B cell (primary cell): ENCODE data around the gene RBM45. TPM values are rescaled to one million over a fixed set of nuclear protein-coding genes. Genes with fewer than 3 reads are reported as not detected.

ENCODE experiments used
- ATAC-seq: fragments of 200-7000 bp; cut with Tn5 transposase; one replicate; pipeline ENCODE4 v1.10.0; 2021; ENCODE audit warnings: low read depth, mild to moderate bottlenecking, moderate number of reproducible peaks, moderate library complexity
- CTCF ChIA-PET: fragments of 350-600 bp; sonication (Branson Sonifier 250); formaldehyde crosslinking; loops from one replicate; lab custom pipeline; 2021; ENCODE audit warnings: antibody characterized with exemption, inconsistent platforms; lab: Charles Lee
- POLR2A ChIA-PET: fragments of 350-600 bp; sonication (Branson Sonifier 250); formaldehyde crosslinking; loops from one replicate; lab custom pipeline; 2021; ENCODE audit warnings: antibody characterized with exemption; lab: Charles Lee
- DNase-seq: peaks from one replicate; pipeline ENCODE4 v3.0.0; 2013
- H2AFZ ChIP-seq: 2 replicates; pipeline ENCODE4 v1.6.1; 2012; ENCODE audit warnings: mild to moderate bottlenecking, low read depth, low read length; ENCODE audit not compliant: insufficient read depth, poor library complexity, severe bottlenecking
- H3K27ac ChIP-seq, 2 donors: 1 replicate in 1 of 2; 2 replicates in 1 of 2; pipeline ENCODE4 v1.5.1; 2012 to 2013; ENCODE audit warnings: low read length in 2 of 2, mild to moderate bottlenecking in 2 of 2, moderate library complexity in 1 of 2
- H3K27me3 ChIP-seq, 4 experiments: fragments of 200-600 bp in 1 of 4; sonication (generic) in 1 of 4; replicated peaks in 1 of 4; 1 replicate in 2 of 4; 2 replicates in 2 of 4; pipeline versions ENCODE4 v1.6.1 to v1.7.0; 2013 to 2016; ENCODE audit warnings: low read length in 3 of 4, mild to moderate bottlenecking in 2 of 4, mixed read lengths in 1 of 4, moderate library complexity in 1 of 4; ENCODE audit not compliant: insufficient read depth in 4 of 4, control insufficient read depth in 3 of 4; ENCODE audit errors: control extremely low read depth in 1 of 4
- H3K36me3 ChIP-seq, 2 experiments: replicated peaks in 1 of 2; 1 replicate in 1 of 2; 2 replicates in 1 of 2; pipeline versions ENCODE4 v1.6.1 to v1.7.1; 2013; ENCODE audit warnings: low read length in 1 of 2; ENCODE audit not compliant: insufficient read depth in 2 of 2, control insufficient read depth in 1 of 2; ENCODE audit errors: control extremely low read depth in 1 of 2, extremely low read depth in 1 of 2
- H3K4me1 ChIP-seq, 2 donors: fragments of 200-600 bp in 1 of 2; sonication (generic) in 1 of 2; 1 replicate in 1 of 2; 2 replicates in 1 of 2; pipeline versions ENCODE4 v1.5.1 to v1.6.1; 2013 to 2017; ENCODE audit warnings: low read length in 2 of 2; ENCODE audit not compliant: control insufficient read depth in 2 of 2, insufficient read depth in 2 of 2
- H3K4me2 ChIP-seq: replicated peaks from 2 replicates; pipeline ENCODE3; 2012; ENCODE audit warnings: mild to moderate bottlenecking, low read depth, low read length; ENCODE audit not compliant: poor library complexity, severe bottlenecking
- H3K4me3 ChIP-seq, 5 experiments: fragments of 200-600 bp in 1 of 5; sonication (generic) in 1 of 5; 1 replicate in 3 of 5; 2 replicates in 2 of 5; pipeline versions ENCODE4 v1.5.1 to v1.7.0; 2011 to 2016; ENCODE audit warnings: low read length in 4 of 5, mild to moderate bottlenecking in 4 of 5, low read depth in 2 of 5, control low read depth in 1 of 5, moderate library complexity in 1 of 5; ENCODE audit not compliant: insufficient read depth in 1 of 5; ENCODE audit errors: control extremely low read depth in 1 of 5, extremely low read depth in 1 of 5
- H3K79me2 ChIP-seq: fragments of 200-600 bp; sonication (generic); one replicate; pipeline ENCODE4 v1.6.0; 2016; ENCODE audit warnings: low read length; ENCODE audit not compliant: control insufficient read depth, insufficient read depth
- H3K9ac ChIP-seq: fragments of 200-600 bp; sonication (generic); 2 replicates; pipeline ENCODE4 v1.6.1; 2017; ENCODE audit warnings: mild to moderate bottlenecking, low read length, moderate library complexity
- H3K9me3 ChIP-seq, 3 donors: one replicate each; pipeline versions ENCODE4 v1.6.1 to v1.7.1; 2013; ENCODE audit warnings: low read length in 2 of 3; ENCODE audit not compliant: control insufficient read depth in 2 of 3, insufficient read depth in 1 of 3; ENCODE audit errors: control extremely low read depth in 1 of 3
- H4K20me1 ChIP-seq: 2 replicates; pipeline ENCODE4 v1.6.0; 2012; ENCODE audit warnings: mild to moderate bottlenecking, low read length; ENCODE audit not compliant: insufficient read depth, control insufficient read depth, poor library complexity, severe bottlenecking
- H3K27ac Mint-ChIP-seq: one replicate; pipeline ENCODE4 v1.8.0; 2021; ENCODE audit warnings: mixed read lengths
- H3K27me3 Mint-ChIP-seq: one replicate; pipeline ENCODE4 v1.8.0; 2021; ENCODE audit warnings: mixed read lengths
- H3K4me1 Mint-ChIP-seq: one replicate; pipeline ENCODE4 v1.8.0; 2021; ENCODE audit warnings: mixed read lengths
- H3K4me3 Mint-ChIP-seq: one replicate; pipeline ENCODE4 v1.8.0; 2021; ENCODE audit warnings: mixed read lengths
- H3K9me3 Mint-ChIP-seq: one replicate; pipeline ENCODE4 v1.8.0; 2022; ENCODE audit warnings: mixed read lengths; ENCODE audit not compliant: insufficient read depth
- CTCF ChIP-seq: fragments of 200-600 bp; IDR thresholded peaks from one replicate; pipeline ENCODE4 v1.8.0; 2022; ENCODE audit warnings: antibody characterized with exemption, mild to moderate bottlenecking
- EZH2 ChIP-seq: IDR thresholded peaks from 2 replicates; pipeline ENCODE4 v1.6.1; 2012; ENCODE audit warnings: borderline replicate concordance, low read depth, mild to moderate bottlenecking, moderate library complexity, low read length; ENCODE audit not compliant: insufficient read depth, poor library complexity, severe bottlenecking
- WGBS: methylation state at CpG from one replicate; pipeline ENCODE4 v1.1.5; 2013; ENCODE audit warnings: missing lambda C conversion rate; ENCODE audit not compliant: insufficient coverage; 5-methylcytosine and 5-hydroxymethylcytosine counted together
- intact Hi-C: fragments of 100-400 bp; cut with micrococcal nuclease; formaldehyde crosslinking; loops from one replicate; pipeline ENCODE4 v1.10.0; 2022
- polyA plus RNA-seq: library from polyadenylated mRNA; depleted of rRNA; stranded (reverse); fragments of >200 nt; gene quantifications from 2 replicates; pipeline ENCODE4 v1.2.3, GENCODE V29; 2012
- total RNA-seq, 2 donors: library from RNA; stranded (reverse); fragments of 120-200 nt in 1 of 2; gene quantifications; 1 replicate in 1 of 2; 2 replicates in 1 of 2; pipeline versions ENCODE4 v1.2.3 to v1.2.4, GENCODE V29; 2013 to 2022

The RBM45 gene
- total and polyA plus RNA-seq, 2 donors (not counting 1 experiment from before 2014, with no cell fraction given), result 4.6 to 24.0 TPM

GRCh38 chr2:178088774-178089270 is 23.4 kb upstream of the RBM45 start:
- H3K36me3 ChIP-seq, result no peaks in the 10 kb centered on the region
- Mint-ChIP-seq H3K27me3 (peaks cover 15% of the 10 kb centered on the region), H3K4me1 (no peaks in the 10 kb centered on the region), H3K4me3 (no peak overlapping the region), H3K27ac (no peak overlapping the region), H3K9me3 (no peaks in the 10 kb centered on the region)
- H3K79me2 ChIP-seq, result no peaks in the 10 kb centered on the region
- intact Hi-C loops, result no loop called here
- no peak overlapping the region for H3K4me3 ChIP-seq
- H3K27me3 ChIP-seq, result no peaks in the 10 kb centered on the region
- ATAC-seq (no peak), DNase-seq (no peak)
- H3K9me3 ChIP-seq, result no peaks in the 10 kb centered on the region
- H3K4me1 ChIP-seq, result no peaks in the 10 kb centered on the region
- ChIA-PET CTCF (no interaction called here), POLR2A (no interaction called here)
- no peak overlapping the region for H3K4me2 ChIP-seq
- H2AFZ ChIP-seq, result no peak overlapping the region
- no peaks in the 10 kb centered on the region for H4K20me1 ChIP-seq
- H3K27ac ChIP-seq, result no peak overlapping the region
- H3K9ac ChIP-seq, result no peak overlapping the region
- no peak for TF ChIP-seq CTCF
- no peak for TF ChIP-seq EZH2
- 88% methylated on average over 4 of the region's 6 CpGs for WGBS

- CTCF ChIA-PET, result no interaction called here
- H3K4me2 ChIP-seq, result no peak overlapping the region
- no peak for DNase-seq
- H3K27ac ChIP-seq, result no peak overlapping the region
- H3K27me3 ChIP-seq, result no peaks in the 10 kb centered on the region
- peaks cover 0 to 8% (median 0%) of the 10 kb centered on the region in 3 donors for H3K9me3 ChIP-seq
- intact Hi-C loops, result no loop called here
- H3K27me3 Mint-ChIP-seq, result peaks cover 6% of the 10 kb centered on the region
- H3K9me3 Mint-ChIP-seq, result no peaks in the 10 kb centered on the region
- no peaks in the 10 kb centered on the region for H3K36me3 ChIP-seq
- H2AFZ ChIP-seq, result no peak overlapping the region
- no peaks in the 10 kb centered on the region for H4K20me1 ChIP-seq
- TF ChIP-seq EZH2, result no peak
- no peak for TF ChIP-seq CTCF
- no peak overlapping the region for H3K4me3 Mint-ChIP-seq
- POLR2A ChIA-PET, result no interaction called here
- H3K4me1 ChIP-seq, result no peaks in the 10 kb centered on the region
- H3K4me3 ChIP-seq, result no peak overlapping the region
- H3K79me2 ChIP-seq, result no peaks in the 10 kb centered on the region
- H3K9ac ChIP-seq, result no peak overlapping the region
- no peak overlapping the region for H3K27ac Mint-ChIP-seq
- no peaks in the 10 kb centered on the region for H3K4me1 Mint-ChIP-seq
- ATAC-seq, result no peak
Observed at GRCh38 chr2:178093471-178093870, 18.8 kb upstream of the RBM45 start.
